Epithelial cell of esophagus (primary cell): ENCODE results near the gene CLDN18.

Experiments used
- DNase-seq: peaks from one replicate; pipeline ENCODE4 v3.0.0; 2010; ENCODE audit warnings: low read depth
- H3K4me3 ChIP-seq: 2 replicates; pipeline ENCODE4 v1.5.1; 2011; ENCODE audit warnings: mild to moderate bottlenecking, low read length, control low read depth
- CTCF ChIP-seq: IDR thresholded peaks from 2 replicates; pipeline ENCODE4 v1.5.1; 2011; ENCODE audit warnings: low read depth, mild to moderate bottlenecking, low read length, control low read depth, inconsistent platforms; ENCODE audit not compliant: insufficient read depth; ENCODE audit errors: missing control alignments

Gene CLDN18

DNA sequence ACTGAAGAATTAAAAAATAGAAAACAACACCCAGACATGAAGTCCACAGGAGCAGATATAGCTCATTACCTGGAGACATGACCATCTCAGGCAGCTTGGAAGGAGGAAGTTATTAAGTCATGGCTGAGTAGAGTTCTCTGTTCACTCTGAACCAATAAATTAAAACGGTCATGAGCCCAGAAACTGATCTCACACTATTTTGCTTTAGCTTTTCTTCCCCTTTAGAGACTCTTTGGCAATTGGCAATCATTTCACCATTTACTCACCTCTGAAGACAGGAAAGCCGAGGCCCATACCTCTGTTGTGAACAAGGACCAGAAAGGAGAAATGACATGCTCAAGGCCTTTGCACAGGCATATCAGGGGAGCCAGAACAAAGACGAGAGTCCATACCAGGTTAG lies 26.6 kb downstream of the CLDN18 start:
- H3K4me3 ChIP-seq, result no peak overlapping the region
- no peak for DNase-seq
- no peak for TF ChIP-seq CTCF

- H3K4me3 ChIP-seq, result no peak overlapping the region
- DNase-seq, result no peak
- no peak for TF ChIP-seq CTCF
These were observed 28.9 kb downstream of the CLDN18 start for GRCh38 chr3:138038725-138039462.

GRCh38 chr3:138042043-138042442 lies 32.1 kb downstream of the CLDN18 start:
- DNase-seq, result peak; percentile 66
- H3K4me3 ChIP-seq, result no peak overlapping the region
- no peak for TF ChIP-seq CTCF

GRCh38 chr3:138043266-138044029 lies 33.5 kb downstream of the CLDN18 start:
- H3K4me3 ChIP-seq, result no peak overlapping the region
- peak; percentile 74 for DNase-seq
- TF ChIP-seq CTCF, result no peak

GRCh38 chr3:138046085-138046484 lies 36.1 kb downstream of the CLDN18 start:
- no peak for TF ChIP-seq CTCF
- no peak for DNase-seq
- H3K4me3 ChIP-seq, result no peak overlapping the region

DNA sequence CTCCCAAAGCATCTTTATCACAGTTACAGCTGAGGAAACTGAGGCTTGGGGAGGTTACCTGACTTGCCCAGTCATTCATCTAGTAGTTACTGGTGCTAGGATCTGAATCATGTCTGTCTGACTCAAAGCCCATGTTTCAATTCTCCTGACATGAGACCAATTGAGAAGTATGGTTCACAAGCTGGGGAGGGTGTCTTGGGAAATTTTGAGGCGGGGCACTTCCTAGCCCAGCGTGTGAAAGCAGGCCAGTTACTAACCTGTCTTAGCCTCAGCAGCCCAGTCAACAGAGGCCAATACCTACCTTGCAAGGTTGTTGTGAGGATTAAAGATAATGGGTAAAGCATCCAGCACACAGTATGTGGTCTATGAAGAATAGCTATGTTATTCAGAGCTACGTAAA lies 37.0 kb downstream of the CLDN18 start:
- no peak for TF ChIP-seq CTCF

More for the DNA sequence above, 37.0 kb downstream of the CLDN18 start:
- H3K4me3 ChIP-seq, result no peak overlapping the region
- DNase-seq, result peak; percentile 86
